Tibial nerve (tissue), 4 donors: ENCODE data around the gene ISOC2. TPM values are rescaled to one million over a fixed set of nuclear protein-coding genes. Genes with fewer than 3 reads are reported as not detected.
A peak's percentile ranks its signal among the peaks of the same experiment; 100 is the strongest.

Experiments
- DNase-seq, 2 donors: peaks; one replicate each; pipeline ENCODE4 v3.0.0-alpha.2; 2019; ENCODE audit warnings: low spot score in 2 of 2
- H3K27ac ChIP-seq, 4 donors: fragments of 200-600 bp; sonication (generic) in 3 of 4; one replicate each; pipeline ENCODE4 v1.5.1; 2017 to 2019; ENCODE audit warnings: mild to moderate bottlenecking in 1 of 4
- H3K27me3 ChIP-seq, 2 donors: fragments of 200-600 bp; sonication (generic) in 1 of 2; one replicate each; pipeline versions ENCODE4 v1.5.1 to v1.6.0; 2017 to 2019
- H3K36me3 ChIP-seq, 3 donors: fragments of 200-600 bp; sonication (generic); one replicate each; pipeline ENCODE4 v1.5.1; 2018 to 2019
- H3K4me1 ChIP-seq, 4 donors: fragments of 200-600 bp; sonication (generic) in 3 of 4; one replicate each; pipeline ENCODE4 v1.5.1; 2017 to 2019
- H3K4me3 ChIP-seq, 4 donors: fragments of 200-600 bp; sonication (generic) in 3 of 4; one replicate each; pipeline ENCODE4 v1.5.1; 2017 to 2019; ENCODE audit warnings: mild to moderate bottlenecking in 1 of 4, moderate library complexity in 1 of 4
- H3K9me3 ChIP-seq, 4 donors: fragments of 200-600 bp; sonication (generic) in 3 of 4; one replicate each; pipeline ENCODE4 v1.5.1; 2017 to 2019
- EP300 ChIP-seq, 2 donors: sonication (generic); formaldehyde crosslinking; IDR thresholded peaks; one replicate each; pipeline ENCODE4 v1.6.1; 2017; ENCODE audit warnings: antibody characterized with exemption in 2 of 2, mild to moderate bottlenecking in 1 of 2
- POLR2A ChIP-seq, 2 donors: fragments of 450-650 bp; IDR thresholded peaks; one replicate each; pipeline ENCODE4 v1.6.1; 2017; ENCODE audit warnings: antibody characterized with exemption in 2 of 2, mild to moderate bottlenecking in 2 of 2, moderate library complexity in 2 of 2
- WGBS, 2 donors: methylation state at CpG; one replicate each; pipeline ENCODE4 v1.1.5; 2018; 5-methylcytosine and 5-hydroxymethylcytosine counted together
- total RNA-seq, 4 donors: library from RNA; depleted of rRNA; stranded (reverse); fragments of >200 nt; gene quantifications; one replicate each; pipeline ENCODE4 v1.1.0, GENCODE V29; 2016
- TF ChIP-seq, protein P1 (sequence below), 5 experiments: fragments of 200-600 bp in 3 of 5; fragments of 450-650 bp in 2 of 5; sonication (generic) in 3 of 5; IDR thresholded peaks; one replicate each; pipeline ENCODE4 v1.5.1; 2016 to 2019; ENCODE audit warnings: antibody characterized with exemption in 5 of 5, mild to moderate bottlenecking in 3 of 5, moderate library complexity in 2 of 5

ISOC2 gene
- total RNA-seq, 4 donors from 2014 or later = 38.0 to 80.4 (median 65.9) TPM

GRCh38 chr19:55464039-55464661 lies 2.7 kb upstream of the ISOC2 start:
- 56 to 62% methylated on average over 18 to 23 of the region's 23 CpGs for WGBS, 2 donors
- TF ChIP-seq, protein P1, sequence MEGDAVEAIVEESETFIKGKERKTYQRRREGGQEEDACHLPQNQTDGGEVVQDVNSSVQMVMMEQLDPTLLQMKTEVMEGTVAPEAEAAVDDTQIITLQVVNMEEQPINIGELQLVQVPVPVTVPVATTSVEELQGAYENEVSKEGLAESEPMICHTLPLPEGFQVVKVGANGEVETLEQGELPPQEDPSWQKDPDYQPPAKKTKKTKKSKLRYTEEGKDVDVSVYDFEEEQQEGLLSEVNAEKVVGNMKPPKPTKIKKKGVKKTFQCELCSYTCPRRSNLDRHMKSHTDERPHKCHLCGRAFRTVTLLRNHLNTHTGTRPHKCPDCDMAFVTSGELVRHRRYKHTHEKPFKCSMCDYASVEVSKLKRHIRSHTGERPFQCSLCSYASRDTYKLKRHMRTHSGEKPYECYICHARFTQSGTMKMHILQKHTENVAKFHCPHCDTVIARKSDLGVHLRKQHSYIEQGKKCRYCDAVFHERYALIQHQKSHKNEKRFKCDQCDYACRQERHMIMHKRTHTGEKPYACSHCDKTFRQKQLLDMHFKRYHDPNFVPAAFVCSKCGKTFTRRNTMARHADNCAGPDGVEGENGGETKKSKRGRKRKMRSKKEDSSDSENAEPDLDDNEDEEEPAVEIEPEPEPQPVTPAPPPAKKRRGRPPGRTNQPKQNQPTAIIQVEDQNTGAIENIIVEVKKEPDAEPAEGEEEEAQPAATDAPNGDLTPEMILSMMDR (IDR thresholded peaks at IDR 0.05) = no peak
- TF ChIP-seq POLR2A (IDR thresholded peaks at IDR 0.05) (no peak), EP300 (IDR thresholded peaks at IDR 0.05) (no peak)
- no peak for DNase-seq
- no peak overlapping the region for H3K27ac ChIP-seq
- H3K27me3 ChIP-seq = no peaks in the 10 kb centered on the region
- H3K4me3 ChIP-seq = no peak overlapping the region
- peaks cover 0 to 41% (median 6%) of the 10 kb centered on the region in 4 donors for H3K4me1 ChIP-seq
- H3K36me3 ChIP-seq = no peaks in the 10 kb centered on the region
- no peaks in the 10 kb centered on the region for H3K9me3 ChIP-seq

DNA sequence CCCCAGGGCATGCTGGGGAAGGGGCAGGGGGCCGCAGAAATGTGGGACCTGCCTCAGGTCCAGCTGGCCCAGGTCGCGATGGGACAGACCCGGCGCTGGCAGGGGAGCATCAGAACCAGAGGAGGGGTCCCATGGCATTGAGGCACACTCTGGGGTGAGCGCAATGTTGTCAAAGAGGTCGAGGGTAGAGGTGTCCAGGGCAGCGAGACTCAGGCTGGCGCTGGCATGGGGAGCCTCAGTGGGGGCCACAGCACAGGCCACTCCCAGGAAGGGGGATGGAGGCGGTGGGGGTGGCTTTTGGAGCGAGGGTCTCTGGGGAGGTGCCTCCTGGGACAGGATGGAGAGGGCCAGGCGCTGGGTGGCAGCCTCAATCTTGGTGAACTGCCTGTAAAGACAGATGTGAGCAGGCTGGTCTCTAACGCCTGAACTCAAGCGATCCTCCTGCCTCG lies 2.2 kb upstream of the ISOC2 start:
- 62 to 64% methylated on average over 12 to 15 of the region's 15 CpGs for WGBS, 2 donors
- Histone ChIP-seq H3K27ac (no peak overlapping the region), H3K27me3 (no peaks in the 10 kb centered on the region), H3K4me1 (peaks cover 0 to 41% (median 6%) of the 10 kb centered on the region in 4 donors), H3K36me3 (no peaks in the 10 kb centered on the region), H3K9me3 (no peaks in the 10 kb centered on the region), H3K4me3 (no peak overlapping the region)
- DNase-seq = no peak
- no peak for TF ChIP-seq POLR2A (IDR thresholded peaks at IDR 0.05)
- TF ChIP-seq, protein P1 (IDR thresholded peaks at IDR 0.05) = no peak
- TF ChIP-seq EP300 (IDR thresholded peaks at IDR 0.05) = no peak

DNA sequence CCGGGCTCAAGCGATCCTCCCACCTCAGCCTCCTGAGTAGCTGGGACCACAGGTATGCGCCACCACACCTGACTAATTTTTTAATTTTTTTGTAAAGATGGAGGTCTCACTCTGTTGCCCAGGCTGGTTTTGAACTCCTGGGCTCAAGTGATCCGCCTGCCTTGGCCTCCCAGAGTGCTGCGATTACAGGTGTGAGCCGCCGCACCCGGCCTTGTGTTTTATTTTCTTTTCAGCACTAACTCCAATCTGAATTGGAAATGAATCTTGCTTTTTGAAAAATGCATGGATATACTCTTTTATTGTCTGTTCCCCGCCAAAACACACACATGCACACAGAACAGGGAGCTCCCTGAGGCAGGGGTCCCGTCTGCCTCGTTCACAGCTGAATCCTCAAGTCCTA lies 1.3 kb upstream of the ISOC2 start:
- Histone ChIP-seq H3K4me3 (no peak overlapping the region), H3K4me1 (peaks cover 0 to 37% (median 6%) of the 10 kb centered on the region in 4 donors), H3K9me3 (no peaks in the 10 kb centered on the region), H3K36me3 (no peaks in the 10 kb centered on the region), H3K27me3 (no peaks in the 10 kb centered on the region), H3K27ac (no peak overlapping the region)
- no peak for DNase-seq
- 74 to 80% methylated on average over 11 of the region's 11 CpGs for WGBS, 2 donors
- TF ChIP-seq, protein P1 (IDR thresholded peaks at IDR 0.05) = no peak
- no peak for TF ChIP-seq EP300 (IDR thresholded peaks at IDR 0.05)
- no peak for TF ChIP-seq POLR2A (IDR thresholded peaks at IDR 0.05)

GRCh38 chr19:55461974-55462626 lies 658 bp upstream of the ISOC2 start:
- DNase-seq = no peak
- peaks cover 0 to 31% (median 6%) of the 10 kb centered on the region in 4 donors for H3K4me1 ChIP-seq
- no peaks in the 10 kb centered on the region for H3K9me3 ChIP-seq
- no peaks in the 10 kb centered on the region for H3K36me3 ChIP-seq
- no peaks in the 10 kb centered on the region for H3K27me3 ChIP-seq
- TF ChIP-seq, protein P1 (IDR thresholded peaks at IDR 0.05) = no peak
- no peak for TF ChIP-seq EP300 (IDR thresholded peaks at IDR 0.05)
- no peak for TF ChIP-seq POLR2A (IDR thresholded peaks at IDR 0.05)
- peak overlapping the region; percentile 53 to 94 (median 70) for H3K4me3 ChIP-seq
- peak overlapping the region; percentile 75 to 91 (median 86) for H3K27ac ChIP-seq
- WGBS, 2 donors = 8 to 10% methylated on average over 26 to 27 of the region's 27 CpGs

GRCh38 chr19:55460670-55461258 lies 678 bp downstream of the ISOC2 start:
- Histone ChIP-seq H3K36me3 (peaks cover 0 to 10% (median 0%) of the 10 kb centered on the region in 3 donors), H3K27ac (peak overlapping the region; percentile 87 to 94 (median 91)), H3K4me3 (peak overlapping the region; percentile 61 to 94 (median 70)), H3K27me3 (no peaks in the 10 kb centered on the region), H3K9me3 (no peaks in the 10 kb centered on the region), H3K4me1 (peaks cover 0 to 31% (median 6%) of the 10 kb centered on the region in 4 donors)
- TF ChIP-seq EP300 (IDR thresholded peaks at IDR 0.05) = no peak
- TF ChIP-seq, protein P1 (IDR thresholded peaks at IDR 0.05) = no peak
- TF ChIP-seq POLR2A (IDR thresholded peaks at IDR 0.05) = no peak
- 8 to 10% methylated on average over 21 to 24 of the region's 24 CpGs for WGBS, 2 donors
- peak; percentile 68 to 83 for DNase-seq
